Upper lobe of left lung (tissue), 6 donors: Measurements from ENCODE around the gene SOX30. TPM values are rescaled to one million over a fixed set of nuclear protein-coding genes. Genes with fewer than 3 reads are reported as not detected.

Source experiments
- ATAC-seq, 2 donors: fragments of 200-7000 bp; cut with Tn5 transposase; one replicate each; pipeline ENCODE4 v1.9.1; 2022; ENCODE audit warnings: mild to moderate bottlenecking in 2 of 2, moderate library complexity in 2 of 2; ENCODE audit not compliant: low FRiP score in 2 of 2
- DNase-seq, 2 donors: peaks; one replicate each; pipeline ENCODE4 v3.0.0-alpha.2; 2019 to 2020
- H3K27ac ChIP-seq, 4 donors: fragments of 200-600 bp; sonication (generic); one replicate each; pipeline ENCODE4 v1.5.1; 2016 to 2019
- H3K27me3 ChIP-seq, 4 donors: fragments of 200-600 bp; sonication (generic); one replicate each; pipeline ENCODE4 v1.5.1; 2017 to 2019
- H3K36me3 ChIP-seq, 4 donors: fragments of 200-600 bp; sonication (generic); one replicate each; pipeline ENCODE4 v1.5.1; 2016 to 2019
- H3K4me1 ChIP-seq, 4 donors: fragments of 200-600 bp; sonication (generic); one replicate each; pipeline ENCODE4 v1.5.1; 2018 to 2019
- H3K4me3 ChIP-seq, 4 donors: fragments of 200-600 bp; sonication (generic); one replicate each; pipeline ENCODE4 v1.5.1; 2017 to 2019; ENCODE audit warnings: mild to moderate bottlenecking in 2 of 4, moderate library complexity in 1 of 4
- H3K9me3 ChIP-seq, 4 donors: fragments of 200-600 bp; sonication (generic); one replicate each; pipeline ENCODE4 v1.5.1; 2018 to 2019
- EP300 ChIP-seq, 4 donors: sonication (generic); formaldehyde crosslinking; IDR thresholded peaks; one replicate each; pipeline ENCODE4 v1.5.1; 2017; ENCODE audit warnings: antibody characterized with exemption in 4 of 4, control low read depth in 2 of 4
- POLR2A ChIP-seq, 4 donors: fragments of 450-650 bp; IDR thresholded peaks; one replicate each; pipeline ENCODE4 v1.5.1; 2016 to 2017; ENCODE audit warnings: antibody characterized with exemption in 4 of 4, mild to moderate bottlenecking in 2 of 4
- POLR2AphosphoS5 ChIP-seq, 2 donors: sonication (generic); formaldehyde crosslinking; IDR thresholded peaks; one replicate each; pipeline ENCODE4 v1.5.1; 2017; ENCODE audit warnings: antibody characterized with exemption in 2 of 2
- WGBS, 2 donors: methylation state at CpG; one replicate each; pipeline ENCODE4 v1.1.5; 2017 to 2018; 5-methylcytosine and 5-hydroxymethylcytosine counted together
- total RNA-seq, 6 donors: library from RNA; depleted of rRNA in 4 of 6; stranded (reverse); fragments of >200 nt in 4 of 6; gene quantifications; one replicate each; pipeline versions ENCODE4 v1.1.0 to v1.2.1, GENCODE V29; 2016 to 2021
- TF ChIP-seq, protein P1 (sequence below), 6 experiments: fragments of 450-650 bp in 4 of 6; fragments of 200-600 bp in 2 of 6; sonication (generic) in 2 of 6; IDR thresholded peaks; one replicate each; pipeline ENCODE4 v1.5.1; 2016 to 2019; ENCODE audit warnings: antibody characterized with exemption in 6 of 6
- donor health status: DM: no; HTN: no; CAD: no; lungs with moderate emphysema.
- donor health status: DM: no; HTN: yes; CAD: no; lungs with severe emphysema.

Gene SOX30
- total RNA-seq, 6 donors from 2014 or later: 0.17 TPM; not detected in 5

DNA sequence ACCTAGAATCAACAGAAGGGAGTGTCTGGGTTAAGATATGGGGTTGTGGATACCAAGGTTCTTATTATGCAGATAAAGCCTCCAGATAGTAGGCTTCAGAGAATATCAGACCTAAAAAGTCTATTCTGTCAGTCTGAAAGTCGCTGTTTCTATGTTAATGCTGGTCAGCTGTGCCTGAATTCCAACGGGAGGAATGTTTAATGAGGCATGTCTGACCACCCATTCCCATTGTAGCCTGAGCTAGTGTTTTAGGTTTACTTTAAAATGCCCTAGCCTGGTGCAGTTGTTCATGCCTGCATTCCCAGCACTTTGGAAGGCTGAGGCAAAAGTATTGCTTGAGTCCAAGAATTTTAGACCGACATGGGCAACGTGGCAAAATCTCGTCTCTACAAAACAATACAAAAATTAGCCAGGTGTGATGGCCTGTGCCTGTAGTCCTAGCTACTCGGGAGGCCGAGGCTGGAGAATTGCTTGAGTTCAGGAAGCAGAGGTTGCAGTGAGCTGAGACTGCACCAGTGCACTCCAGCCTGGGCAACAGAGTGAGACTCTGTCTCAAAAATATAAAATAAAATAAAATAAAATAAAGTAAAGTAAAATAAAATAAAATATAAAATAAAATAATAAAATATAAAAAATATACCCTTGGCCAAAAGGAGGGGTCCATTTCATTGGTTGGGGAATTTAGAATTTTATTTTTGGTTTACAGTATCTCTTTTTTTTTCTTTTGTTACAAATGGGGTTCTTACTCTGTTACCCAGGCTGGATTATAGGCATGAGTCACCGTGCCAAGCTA, 7.8 kb upstream of the SOX30 start:
- Histone ChIP-seq H3K27me3 (no peaks in the 10 kb centered on the region), H3K36me3 (no peaks in the 10 kb centered on the region), H3K4me3 (no peak overlapping the region), H3K4me1 (no peaks in the 10 kb centered on the region), H3K27ac (no peak overlapping the region), H3K9me3 (peaks cover 0 to 7% (median 4%) of the 10 kb centered on the region in 4 donors)
- no peak for DNase-seq
- TF ChIP-seq, protein P1, sequence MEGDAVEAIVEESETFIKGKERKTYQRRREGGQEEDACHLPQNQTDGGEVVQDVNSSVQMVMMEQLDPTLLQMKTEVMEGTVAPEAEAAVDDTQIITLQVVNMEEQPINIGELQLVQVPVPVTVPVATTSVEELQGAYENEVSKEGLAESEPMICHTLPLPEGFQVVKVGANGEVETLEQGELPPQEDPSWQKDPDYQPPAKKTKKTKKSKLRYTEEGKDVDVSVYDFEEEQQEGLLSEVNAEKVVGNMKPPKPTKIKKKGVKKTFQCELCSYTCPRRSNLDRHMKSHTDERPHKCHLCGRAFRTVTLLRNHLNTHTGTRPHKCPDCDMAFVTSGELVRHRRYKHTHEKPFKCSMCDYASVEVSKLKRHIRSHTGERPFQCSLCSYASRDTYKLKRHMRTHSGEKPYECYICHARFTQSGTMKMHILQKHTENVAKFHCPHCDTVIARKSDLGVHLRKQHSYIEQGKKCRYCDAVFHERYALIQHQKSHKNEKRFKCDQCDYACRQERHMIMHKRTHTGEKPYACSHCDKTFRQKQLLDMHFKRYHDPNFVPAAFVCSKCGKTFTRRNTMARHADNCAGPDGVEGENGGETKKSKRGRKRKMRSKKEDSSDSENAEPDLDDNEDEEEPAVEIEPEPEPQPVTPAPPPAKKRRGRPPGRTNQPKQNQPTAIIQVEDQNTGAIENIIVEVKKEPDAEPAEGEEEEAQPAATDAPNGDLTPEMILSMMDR (IDR thresholded peaks at IDR 0.05): no peak
- TF ChIP-seq EP300 (IDR thresholded peaks at IDR 0.05) (no peak), POLR2A (IDR thresholded peaks at IDR 0.05) (no peak), POLR2AphosphoS5 (IDR thresholded peaks at IDR 0.05) (no peak)
- ATAC-seq: no peak
- WGBS, 2 donors: 92% methylated on average over 8 of the region's 8 CpGs

DNA sequence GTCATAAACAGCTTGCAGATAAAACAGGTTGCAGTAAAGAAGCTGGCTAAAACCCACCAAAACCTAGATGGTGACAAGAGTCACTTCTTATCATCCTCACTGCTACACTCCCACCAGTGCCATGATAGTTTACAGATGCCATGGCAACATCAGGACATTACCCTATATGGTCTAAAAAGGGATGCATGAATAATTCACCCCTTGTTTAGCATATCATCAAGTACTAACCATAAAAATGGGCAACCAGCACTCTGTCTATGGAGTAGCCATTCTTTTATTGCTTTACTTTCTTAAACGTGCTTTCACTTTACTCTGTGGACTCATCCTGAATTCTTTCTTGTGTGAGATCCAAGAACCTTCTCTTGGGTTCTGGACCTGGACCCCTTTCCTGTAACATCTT, 6.7 kb upstream of the SOX30 start:
- Histone ChIP-seq H3K4me1 (no peaks in the 10 kb centered on the region), H3K9me3 (peaks cover 0 to 7% (median 4%) of the 10 kb centered on the region in 4 donors), H3K27me3 (no peaks in the 10 kb centered on the region), H3K27ac (no peak overlapping the region), H3K4me3 (no peak overlapping the region), H3K36me3 (no peaks in the 10 kb centered on the region)
- TF ChIP-seq, protein P1 (IDR thresholded peaks at IDR 0.05): no peak
- TF ChIP-seq EP300 (IDR thresholded peaks at IDR 0.05): no peak
- TF ChIP-seq POLR2AphosphoS5 (IDR thresholded peaks at IDR 0.05): no peak
- no peak for TF ChIP-seq POLR2A (IDR thresholded peaks at IDR 0.05)
- WGBS, 2 donors: 84 to 95% methylated on average over 1 of the region's 1 CpG
- no peak for DNase-seq
- ATAC-seq: no peak

DNA sequence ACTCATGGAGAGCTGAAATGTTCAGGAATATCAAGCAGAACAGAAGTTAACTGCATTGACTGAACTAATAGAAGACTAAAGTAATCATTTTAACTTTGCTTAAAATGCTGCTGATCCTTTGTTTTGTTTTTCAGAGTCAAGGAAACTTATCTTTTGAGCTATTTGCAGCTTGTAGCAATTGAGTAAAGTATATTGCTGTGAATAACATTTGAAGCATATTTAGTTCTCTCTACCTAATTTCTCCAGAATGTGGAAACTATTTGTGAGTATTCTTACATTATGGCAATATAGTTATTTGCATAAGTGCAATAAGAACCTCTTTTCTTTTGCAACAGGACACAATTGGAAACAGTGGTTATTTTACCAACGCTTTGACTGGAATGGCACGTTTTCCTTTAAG, 5.3 kb upstream of the SOX30 start:
- DNase-seq (no peak), ATAC-seq (no peak)
- Histone ChIP-seq H3K4me1 (no peaks in the 10 kb centered on the region), H3K9me3 (peaks cover 0 to 7% (median 4%) of the 10 kb centered on the region in 4 donors), H3K27me3 (no peaks in the 10 kb centered on the region), H3K36me3 (no peaks in the 10 kb centered on the region), H3K4me3 (no peak overlapping the region), H3K27ac (no peak overlapping the region)
- WGBS, 2 donors: 88 to 91% methylated on average over 2 of the region's 2 CpGs
- TF ChIP-seq EP300 (IDR thresholded peaks at IDR 0.05): no peak
- TF ChIP-seq, protein P1 (IDR thresholded peaks at IDR 0.05): no peak
- no peak for TF ChIP-seq POLR2AphosphoS5 (IDR thresholded peaks at IDR 0.05)
- TF ChIP-seq POLR2A (IDR thresholded peaks at IDR 0.05): no peak

DNA sequence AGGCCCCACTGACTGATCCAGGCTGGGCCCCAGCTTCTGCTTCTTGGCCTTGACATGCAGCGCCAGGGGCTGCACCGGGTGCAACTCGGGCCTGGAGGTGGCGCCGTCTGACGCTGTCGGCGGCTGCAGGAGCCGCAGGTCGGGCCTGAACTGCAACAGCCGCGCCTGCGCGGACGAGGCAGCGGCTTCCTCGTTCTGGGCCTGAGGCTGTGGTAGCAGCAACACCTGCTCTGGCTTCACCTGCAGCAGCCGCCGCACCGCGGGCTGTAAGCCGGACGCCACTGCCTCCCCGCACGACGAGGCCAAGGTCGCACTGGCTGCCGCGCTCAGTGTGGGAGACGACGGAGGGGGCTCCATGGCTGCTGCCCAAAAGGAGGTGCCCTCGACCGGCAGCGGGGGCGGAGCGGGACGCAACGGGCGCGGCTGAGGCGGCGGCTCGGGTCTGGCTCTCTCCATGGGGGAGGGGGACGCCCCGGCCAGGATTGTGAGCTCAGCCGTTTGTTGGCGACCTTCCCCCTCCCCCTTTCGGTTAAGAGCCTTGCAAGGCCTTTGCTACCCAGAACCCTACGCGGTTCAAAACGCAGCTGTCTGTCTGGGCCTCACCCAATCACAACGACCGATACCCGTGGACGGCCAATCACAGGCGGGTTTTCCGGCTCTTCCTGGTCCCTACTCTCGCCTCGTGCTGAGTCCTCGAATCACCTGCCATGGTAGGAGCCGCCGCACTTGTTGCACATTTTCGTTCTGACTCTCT, 438 bp downstream of the SOX30 start:
- peaks cover 0 to 10% (median 6%) of the 10 kb centered on the region in 4 donors for H3K4me1 ChIP-seq
- TF ChIP-seq EP300 (IDR thresholded peaks at IDR 0.05): no peak
- TF ChIP-seq, protein P1 (IDR thresholded peaks at IDR 0.05): peak in 4 of 6 experiments; percentile 35 to 54 (median 46)
- no peak for TF ChIP-seq POLR2AphosphoS5 (IDR thresholded peaks at IDR 0.05)
- TF ChIP-seq POLR2A (IDR thresholded peaks at IDR 0.05): no peak
- peak; percentile 88 to 92 for ATAC-seq
- H3K27me3 ChIP-seq: no peaks in the 10 kb centered on the region
- H3K4me3 ChIP-seq: peak overlapping the region; percentile 20 to 53 (median 45)
- DNase-seq: peak; percentile 84 to 94
- H3K27ac ChIP-seq: peak overlapping the region in 2 of 4 donors; percentile 46 to 58
- peaks cover 0 to 3% (median 0%) of the 10 kb centered on the region in 4 donors for H3K9me3 ChIP-seq
- WGBS, 2 donors: 36 to 78% methylated on average over 18 to 39 of the region's 63 CpGs
- no peaks in the 10 kb centered on the region for H3K36me3 ChIP-seq
